Activated T-cell treated with anti-CD3 and anti-CD28 coated beads, Interleukin-2, amount 50 U/mL, for 48 hours (primary cell): Measurements from ENCODE around the gene ARHGEF17.

Experiments
- DNase-seq, 2 experiments: peaks; one replicate each; pipeline ENCODE4 v3.0.0-alpha.2; 2020

The ARHGEF17 gene

DNA sequence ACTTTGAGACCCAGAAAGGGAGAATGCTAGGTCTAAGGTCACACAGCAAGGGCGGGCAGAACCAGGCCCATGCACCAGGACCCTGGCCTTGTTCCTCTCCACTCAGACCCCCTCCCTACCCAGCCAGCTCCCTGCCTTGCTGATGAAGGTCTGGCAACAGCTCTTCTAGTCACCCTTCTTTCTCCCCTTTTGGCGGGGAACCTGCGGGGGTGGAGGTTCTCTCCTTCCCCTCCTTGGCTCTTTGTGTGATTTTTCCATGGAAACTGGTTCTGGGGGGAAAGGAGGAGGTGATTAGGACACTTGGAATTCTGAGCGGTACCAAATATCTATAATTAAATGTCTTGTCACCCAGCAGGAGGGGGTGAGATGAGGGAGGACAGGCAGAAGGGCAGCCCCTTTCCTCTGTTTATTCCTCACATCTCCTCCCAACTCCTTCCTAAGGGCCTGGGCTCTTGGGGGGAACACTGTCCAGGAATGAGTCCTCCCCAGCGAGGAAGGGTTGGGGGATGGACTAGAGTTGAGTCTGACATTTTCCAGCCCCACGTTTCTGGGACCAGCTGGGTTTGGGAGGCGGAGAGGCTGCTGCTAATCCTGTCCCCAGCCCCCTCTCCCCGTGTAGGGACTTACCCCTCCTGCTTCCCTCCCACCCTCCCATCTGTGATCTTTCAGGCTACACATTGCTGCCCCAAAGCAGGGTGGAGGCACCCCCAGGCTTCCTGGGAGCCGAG, 7.4 kb downstream of the ARHGEF17 start:
- no peak for DNase-seq

GRCh38 chr11:73316422-73316821, 8.3 kb downstream of the ARHGEF17 start:
- DNase-seq, result no peak

DNA sequence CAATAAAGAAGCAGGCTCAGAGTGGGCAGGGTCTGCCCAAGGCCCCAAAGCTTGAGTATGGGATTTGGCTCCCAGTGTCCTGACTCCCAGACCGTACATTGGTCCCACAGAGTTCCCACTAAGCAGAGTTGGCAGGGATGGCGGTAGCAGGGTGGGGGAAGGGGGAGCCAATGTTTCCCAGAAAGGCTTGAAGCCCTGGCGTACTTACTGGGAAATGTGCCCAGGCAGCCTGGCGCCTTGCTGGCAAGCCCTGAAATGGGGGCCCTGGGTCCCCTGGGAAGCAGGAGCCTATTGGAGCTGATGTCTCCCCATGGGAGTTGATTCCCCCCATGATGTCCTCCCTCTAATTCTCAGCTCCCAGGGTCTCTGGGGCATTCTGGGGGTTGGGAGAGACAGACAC, 9.3 kb downstream of the ARHGEF17 start:
- no peak for DNase-seq

- DNase-seq, result no peak
Observed at GRCh38 chr11:73317803-73318202, 9.7 kb downstream of the ARHGEF17 start.

DNA sequence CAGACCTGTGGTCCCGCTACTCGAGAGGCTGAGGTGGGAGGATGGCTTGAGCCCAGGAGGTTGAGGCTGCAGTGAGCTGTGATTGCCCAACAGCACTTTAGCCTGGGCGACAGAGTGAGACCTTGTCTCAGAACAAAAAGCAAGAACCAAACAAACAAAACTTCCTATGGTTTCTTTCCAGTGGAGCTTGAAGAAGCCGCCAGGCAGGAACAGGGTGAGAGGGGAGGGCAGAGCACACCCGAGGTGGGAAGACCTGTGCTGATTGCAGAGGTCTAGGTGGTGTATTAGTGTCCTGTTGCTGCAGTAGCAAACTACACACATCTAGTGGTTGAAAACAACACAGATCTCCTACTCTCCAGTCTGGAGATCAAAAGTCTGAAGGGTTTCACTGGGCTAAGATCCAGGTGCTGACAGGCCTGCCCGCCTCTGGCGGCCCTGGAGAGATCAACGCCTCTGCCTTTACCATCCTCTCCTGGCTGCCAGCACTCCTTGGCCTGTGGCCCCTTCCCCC, 10.5 kb downstream of the ARHGEF17 start:
- DNase-seq, result no peak

DNA sequence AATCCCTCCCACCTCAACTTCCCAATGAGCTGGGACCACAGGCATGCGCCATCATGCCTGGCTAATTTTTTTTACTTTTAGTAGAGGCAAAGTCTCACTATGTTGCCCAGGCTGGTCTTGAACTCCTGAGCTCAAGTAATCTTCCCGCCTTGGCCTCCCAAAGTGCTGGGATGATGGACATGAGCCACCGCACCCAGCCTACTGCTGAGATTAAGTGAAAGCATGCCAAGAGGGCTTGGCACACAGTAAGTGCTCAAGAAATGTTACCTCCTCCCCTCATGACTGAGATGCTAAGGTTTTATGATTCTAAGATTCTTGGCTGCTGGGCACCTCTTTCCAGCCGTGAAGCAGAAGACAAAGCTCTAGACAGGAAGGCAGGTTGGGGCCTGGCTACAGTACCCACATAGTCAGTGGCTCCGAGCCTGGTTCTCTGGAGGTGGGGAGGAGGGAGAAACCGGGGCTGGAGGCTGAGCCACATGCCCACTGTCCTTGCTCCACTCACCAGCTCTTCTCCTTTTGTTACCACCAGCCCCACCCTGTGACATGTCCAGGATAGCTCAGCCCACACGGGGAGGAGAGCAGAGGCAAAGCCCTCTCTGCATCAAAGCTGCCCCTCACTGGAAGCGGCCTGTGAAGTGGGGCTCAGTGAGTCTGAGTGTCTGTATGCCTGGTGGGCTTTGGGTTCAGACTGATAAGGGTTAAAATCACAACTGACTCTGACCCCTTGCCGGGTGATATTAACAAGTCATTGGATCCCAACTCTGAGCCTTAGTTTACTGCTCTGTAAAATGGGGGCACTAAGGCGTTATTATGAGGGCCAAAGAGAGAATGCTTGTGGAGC, 12.9 kb downstream of the ARHGEF17 start:
- DNase-seq, result no peak

DNA sequence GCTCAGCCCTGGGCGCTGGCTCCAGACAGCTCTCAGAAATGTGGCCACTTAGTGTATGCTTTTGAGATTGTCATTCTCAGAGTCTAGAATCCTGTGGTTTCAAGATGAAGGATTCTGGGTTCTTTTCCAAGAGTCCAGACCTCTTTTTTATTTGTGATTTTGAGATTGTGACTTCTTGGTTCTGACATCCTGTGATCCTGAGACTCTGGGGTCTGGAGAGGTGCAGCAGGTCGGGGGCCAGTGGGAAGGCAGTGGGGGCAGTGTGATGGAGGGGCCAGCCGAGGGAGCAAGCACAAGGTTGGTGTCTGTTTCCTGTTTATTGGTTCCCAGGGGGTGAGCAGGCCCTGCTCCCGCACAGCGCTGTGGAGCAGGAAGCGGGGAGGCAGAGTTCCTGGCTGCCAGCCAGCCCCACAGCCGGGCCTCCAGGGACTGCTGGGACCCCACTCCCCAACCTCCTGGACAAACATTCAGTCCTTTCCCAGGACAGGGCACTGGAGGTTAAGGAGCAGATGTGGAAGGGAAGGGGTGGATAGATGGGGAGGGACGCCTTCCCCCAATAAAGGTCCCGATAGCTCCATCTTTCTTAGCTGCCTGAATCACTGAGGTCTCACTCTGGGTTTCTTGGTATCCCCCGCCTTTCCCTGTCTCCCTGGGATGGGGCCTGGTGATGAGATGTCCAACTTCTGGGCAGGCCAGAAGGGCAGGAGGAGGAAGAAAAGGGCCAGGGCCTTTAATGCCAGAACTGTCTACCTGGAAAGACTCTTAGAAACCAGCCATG, 13.7 kb downstream of the ARHGEF17 start:
- DNase-seq, result no peak

DNA sequence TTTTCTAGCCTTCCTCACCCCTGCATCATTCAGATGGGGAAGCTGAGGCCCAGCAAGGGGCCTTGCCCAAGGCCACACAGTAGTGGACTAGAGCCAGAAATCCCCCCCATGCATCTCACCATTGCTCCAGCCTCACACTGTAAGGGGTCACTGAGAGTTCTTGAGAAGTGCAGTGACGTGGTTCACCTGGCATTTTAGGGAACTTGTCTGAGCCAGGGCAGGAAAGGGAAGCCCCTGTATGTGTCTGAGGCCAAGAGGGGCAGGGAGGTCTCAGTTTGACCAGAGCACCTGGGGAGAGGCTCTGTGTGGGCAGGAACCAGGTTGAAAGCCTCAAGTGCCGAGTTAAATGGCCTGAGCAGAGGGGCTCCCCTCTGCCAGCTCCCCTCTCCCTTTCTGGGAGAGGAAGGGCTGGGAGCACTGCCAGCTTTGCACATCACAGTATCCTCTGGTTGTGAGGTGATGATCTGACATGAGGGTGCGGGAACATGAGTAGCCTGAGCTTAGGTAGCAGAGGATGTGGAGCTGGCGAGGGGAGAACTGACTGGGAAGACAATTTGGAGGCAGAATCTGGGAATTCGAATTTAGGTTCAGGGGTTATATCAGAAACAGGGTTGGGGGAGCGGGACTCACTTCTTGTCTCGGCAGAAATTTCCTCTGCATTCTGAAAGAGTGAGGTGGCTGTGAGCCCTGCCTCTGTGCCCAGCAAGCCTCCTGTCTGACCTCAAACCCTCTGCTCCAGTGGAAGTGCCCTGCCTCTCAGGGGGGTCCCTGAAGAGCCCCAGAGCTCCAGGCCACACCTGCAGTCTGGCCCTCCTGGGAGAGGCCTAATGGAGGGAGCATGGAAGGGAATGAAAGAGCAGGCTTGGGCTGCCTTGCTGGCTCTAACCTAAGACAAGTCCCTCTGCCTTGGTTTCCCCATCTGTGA, 14.6 kb downstream of the ARHGEF17 start:
- no peak for DNase-seq

- DNase-seq, result no peak
Observed at GRCh38 chr11:73323464-73323863, 15.4 kb downstream of the ARHGEF17 start.

DNA sequence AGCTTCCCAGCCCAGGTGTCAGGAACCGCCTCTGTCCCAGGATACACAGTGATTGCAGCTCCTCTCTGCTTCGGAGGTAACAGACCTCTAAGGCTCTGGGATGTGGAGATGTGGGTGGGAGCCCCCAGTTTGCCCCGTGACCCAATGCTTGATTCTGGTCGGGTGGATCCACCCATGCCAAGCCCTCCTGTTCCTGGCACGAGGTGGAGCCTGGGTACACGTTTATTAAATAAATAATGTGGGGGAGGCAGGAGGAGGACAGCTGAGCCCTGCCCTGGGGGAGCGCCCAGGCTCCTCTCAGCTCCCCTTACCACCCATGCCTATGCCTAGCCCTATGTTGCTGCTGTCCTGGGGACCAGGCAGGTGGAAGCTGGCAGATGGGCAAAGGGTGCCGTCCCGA, 16.0 kb downstream of the ARHGEF17 start:
- no peak for DNase-seq

DNA sequence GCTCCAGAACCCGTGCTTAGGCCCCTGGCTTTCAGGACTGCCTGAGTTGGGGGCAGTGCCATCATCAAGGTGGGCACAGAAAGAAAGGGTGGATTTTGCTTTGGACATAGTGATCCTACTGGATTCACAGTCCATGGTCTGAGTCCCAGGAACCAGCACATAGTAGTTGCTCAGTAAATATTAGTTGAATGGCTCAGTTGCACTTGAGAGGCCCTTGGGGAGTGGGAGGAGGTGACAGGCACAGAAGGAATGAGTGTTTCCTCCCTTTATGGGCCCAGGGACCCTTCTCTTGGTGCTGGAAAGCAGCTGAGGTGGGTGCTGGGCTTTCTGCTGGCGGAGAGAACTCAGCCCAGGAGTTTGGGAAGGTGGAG, 16.6 kb downstream of the ARHGEF17 start:
- no peak for DNase-seq

DNA sequence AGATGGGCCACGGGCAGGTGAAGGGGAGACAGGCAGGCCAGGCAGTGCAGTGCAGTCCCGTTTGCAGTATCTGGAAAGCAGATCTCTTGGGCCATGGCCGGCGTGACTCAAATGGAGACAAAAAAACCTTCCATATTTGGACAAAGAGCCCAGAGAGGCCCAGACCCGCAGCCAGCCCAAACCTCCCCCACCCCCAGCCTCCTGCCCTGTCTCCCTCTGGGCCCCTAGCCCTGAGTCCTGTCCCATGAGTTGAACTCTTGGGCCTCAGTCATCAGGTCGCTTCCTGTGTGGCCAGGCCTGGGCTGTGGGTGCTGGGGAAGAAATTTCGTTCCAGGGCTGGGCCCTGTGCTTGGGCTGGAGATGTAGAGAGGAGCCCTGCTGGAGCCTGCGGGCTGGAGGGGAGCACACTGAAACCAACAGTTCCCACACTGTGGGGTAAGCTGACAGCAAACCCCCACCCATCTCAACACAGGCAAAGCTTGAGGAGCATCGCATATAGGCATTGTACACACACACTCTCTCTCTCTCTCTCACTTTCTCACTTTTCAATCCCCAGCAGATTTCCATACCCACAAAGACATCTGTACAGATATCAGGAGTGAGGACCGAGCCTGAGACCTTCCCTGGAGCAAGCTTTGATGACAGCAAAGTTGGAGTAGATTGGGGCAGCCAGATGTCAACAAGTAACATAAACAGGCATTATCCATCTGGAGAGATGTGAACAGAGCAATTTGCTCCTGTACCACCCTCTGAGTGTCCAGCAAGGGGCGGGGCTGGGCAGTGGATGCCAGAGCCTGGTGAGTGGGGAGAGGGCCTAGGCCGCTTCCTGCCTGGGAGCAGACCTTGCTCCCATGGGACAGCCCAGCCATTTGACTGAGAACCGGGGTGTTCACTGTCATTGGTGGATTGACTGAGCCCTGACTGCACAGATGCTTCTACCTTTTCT, 17.2 kb downstream of the ARHGEF17 start:
- DNase-seq, result no peak

GRCh38 chr11:73326929-73327811, 19.1 kb downstream of the ARHGEF17 start:
- DNase-seq, result no peak

GRCh38 chr11:73327812-73328364, 19.8 kb downstream of the ARHGEF17 start:
- no peak for DNase-seq

GRCh38 chr11:73330569-73331093, 22.6 kb downstream of the ARHGEF17 start:
- no peak for DNase-seq

- DNase-seq, result no peak
Observed at GRCh38 chr11:73331138-73331916, 23.3 kb downstream of the ARHGEF17 start.

GRCh38 chr11:73333173-73333572, 25.1 kb downstream of the ARHGEF17 start:
- no peak for DNase-seq

GRCh38 chr11:73333640-73334383, 25.7 kb downstream of the ARHGEF17 start:
- DNase-seq, result no peak
